Stomach (tissue), 9 donors: ENCODE results near the gene GPR149. TPM values are rescaled to one million over a fixed set of nuclear protein-coding genes. Genes with fewer than 3 reads are reported as not detected.

ENCODE experiments used
- DNase-seq, 2 donors: peaks; one replicate each; pipeline versions ENCODE4 v3.0.0 to v3.0.0-alpha.2; 2013 to 2019
- H3K27ac ChIP-seq, 5 donors: fragments of 200-600 bp in 4 of 5; sonication (generic) in 4 of 5; one replicate each; pipeline ENCODE4 v1.5.1; 2013 to 2019; ENCODE audit warnings: mild to moderate bottlenecking in 1 of 5, moderate library complexity in 1 of 5
- H3K27me3 ChIP-seq, 3 donors: fragments of 200-600 bp; sonication (generic); one replicate each; pipeline ENCODE4 v1.5.1; 2017 to 2019; ENCODE audit warnings: mixed run types in 1 of 3
- H3K36me3 ChIP-seq, 4 donors: fragments of 200-600 bp; sonication (generic); 1 replicate in 3 of 4; 2 replicates in 1 of 4; pipeline ENCODE4 v1.5.1; 2016 to 2019
- H3K4me1 ChIP-seq, 4 donors: fragments of 200-600 bp; sonication (generic); one replicate each; pipeline ENCODE4 v1.5.1; 2016 to 2019
- H3K4me3 ChIP-seq, 4 donors: fragments of 200-600 bp; sonication (generic) in 3 of 4; one replicate each; pipeline ENCODE4 v1.5.1; 2016 to 2019; ENCODE audit warnings: mild to moderate bottlenecking in 1 of 4
- H3K9me3 ChIP-seq, 4 donors: fragments of 200-600 bp; sonication (generic); one replicate each; pipeline ENCODE4 v1.5.1; 2016 to 2019
- CTCF ChIP-seq, 7 experiments: fragments of 450-650 bp in 4 of 7; fragments of 200-600 bp in 3 of 7; sonication (generic) in 3 of 7; IDR thresholded peaks; one replicate each; pipeline ENCODE4 v1.5.1; 2016 to 2019; ENCODE audit warnings: antibody characterized with exemption in 7 of 7, control low read depth in 2 of 7, mild to moderate bottlenecking in 1 of 7
- EP300 ChIP-seq: sonication (generic); formaldehyde crosslinking; IDR thresholded peaks from one replicate; pipeline ENCODE4 v1.6.1; 2017; ENCODE audit warnings: antibody characterized with exemption
- POLR2A ChIP-seq, 4 donors: fragments of 450-650 bp; IDR thresholded peaks; one replicate each; pipeline ENCODE4 v1.6.1; 2016; ENCODE audit warnings: antibody characterized with exemption in 4 of 4, control low read depth in 2 of 4, mild to moderate bottlenecking in 1 of 4, moderate library complexity in 1 of 4
- POLR2AphosphoS5 ChIP-seq, 3 donors: sonication (generic); formaldehyde crosslinking; IDR thresholded peaks; one replicate each; pipeline ENCODE4 v1.6.1; 2016; ENCODE audit warnings: antibody characterized with exemption in 3 of 3
- WGBS, 5 donors: extraction: QIAGEN DNeasy Blood & Tissue Kit in 3 of 5; methylation state at CpG; one replicate each; pipeline versions ENCODE4 v1.1.5 to v1.1.7; 2013 to 2018; 5-methylcytosine and 5-hydroxymethylcytosine counted together
- intact Hi-C: fragments of 100-400 bp; cut with DNase I; formaldehyde crosslinking; loops from one replicate; pipeline ENCODE4 v1.15.1; 2023; ENCODE audit warnings: low total_unique reads
- polyA plus RNA-seq, 3 donors: library from polyadenylated mRNA; stranded (reverse); fragments of 200-250 nt; gene quantifications; one replicate each; pipeline ENCODE4 v1.2.3, GENCODE V29; 2013
- total RNA-seq, 5 donors: library from RNA; depleted of rRNA; stranded (reverse); fragments of >200 nt; gene quantifications; one replicate each; pipeline versions ENCODE4 v1.1.0 to v1.2.3, GENCODE V29; 2014 to 2016
- donor health status: healthy with polysubstance abuse.
- donor health status: Bipolar disorder and iron deficiency.
- donor health status: healthy.

GPR149 gene
- total and polyA plus RNA-seq, 8 donors: 0.18 TPM; not detected in 7

- DNase-seq: peak in 1 of 2 donors; percentile 22
- TF ChIP-seq POLR2A (IDR thresholded peaks at IDR 0.05): no peak
- no peak for TF ChIP-seq CTCF (IDR thresholded peaks at IDR 0.05)
- TF ChIP-seq EP300: no peak
- Histone ChIP-seq H3K4me1 (peaks cover 7 to 28% (median 19%) of the 10 kb centered on the region in 4 donors), H3K27ac (no peak overlapping the region), H3K36me3 (no peaks in the 10 kb centered on the region), H3K27me3 (peaks cover 0 to 36% (median 21%) of the 10 kb centered on the region in 3 donors), H3K9me3 (no peaks in the 10 kb centered on the region), H3K4me3 (peak overlapping the region; percentile 21 to 48 (median 33))
- 2 to 8% (median 5%) methylated on average over 15 to 29 of the region's 29 CpGs for WGBS, 5 donors
- intact Hi-C loops: no loop called here
These were observed 2.2 kb downstream of the GPR149 start for GRCh38 chr3:154427685-154428285.

GRCh38 chr3:154422694-154423093 is 7.3 kb downstream of the GPR149 start:
- Histone ChIP-seq H3K27ac (no peak overlapping the region), H3K4me1 (peaks cover 0 to 1% (median 0%) of the 10 kb centered on the region in 4 donors), H3K4me3 (no peak overlapping the region), H3K27me3 (peaks cover 0 to 12% (median 6%) of the 10 kb centered on the region in 3 donors), H3K9me3 (no peaks in the 10 kb centered on the region), H3K36me3 (no peaks in the 10 kb centered on the region)
- DNase-seq: no peak
- intact Hi-C loops: no loop called here
- TF ChIP-seq CTCF (IDR thresholded peaks at IDR 0.05) (no peak), EP300 (no peak), POLR2AphosphoS5 (IDR thresholded peaks at IDR 0.05) (no peak), POLR2A (IDR thresholded peaks at IDR 0.05) (no peak)

- Histone ChIP-seq H3K4me3 (no peak overlapping the region), H3K27ac (no peak overlapping the region), H3K9me3 (no peaks in the 10 kb centered on the region), H3K4me1 (no peaks in the 10 kb centered on the region), H3K36me3 (no peaks in the 10 kb centered on the region), H3K27me3 (no peaks in the 10 kb centered on the region)
- 14 to 21% (median 19%) methylated on average over 3 of the region's 3 CpGs for WGBS, 5 donors
- TF ChIP-seq CTCF (IDR thresholded peaks at IDR 0.05) (no peak), EP300 (no peak), POLR2AphosphoS5 (IDR thresholded peaks at IDR 0.05) (no peak), POLR2A (IDR thresholded peaks at IDR 0.05) (no peak)
- DNase-seq: peak in 1 of 2 donors; percentile 35
- intact Hi-C loops: no loop called here
These were observed 8.9 kb downstream of the GPR149 start for GRCh38 chr3:154421083-154421482.

- 71 to 82% (median 78%) methylated on average over 3 of the region's 3 CpGs for WGBS, 5 donors
These were observed 31.7 kb downstream of the GPR149 start for GRCh38 chr3:154398084-154398967.

More at GRCh38 chr3:154398084-154398967, 31.7 kb downstream of the GPR149 start:
- DNase-seq: no peak
- H3K27ac ChIP-seq: no peak overlapping the region
- TF ChIP-seq POLR2AphosphoS5 (IDR thresholded peaks at IDR 0.05): no peak
- TF ChIP-seq POLR2A (IDR thresholded peaks at IDR 0.05): no peak
- TF ChIP-seq CTCF (IDR thresholded peaks at IDR 0.05): no peak
- no peak for TF ChIP-seq EP300
- no peaks in the 10 kb centered on the region for H3K4me1 ChIP-seq
- H3K36me3 ChIP-seq: no peaks in the 10 kb centered on the region
- H3K4me3 ChIP-seq: no peak overlapping the region
- no peaks in the 10 kb centered on the region for H3K27me3 ChIP-seq
- intact Hi-C loops: no loop called here
- no peaks in the 10 kb centered on the region for H3K9me3 ChIP-seq
